Testis (tissue), 3 donors: Measurements from ENCODE around the gene THSD7A. TPM values are rescaled to one million over a fixed set of nuclear protein-coding genes. Genes with fewer than 3 reads are reported as not detected.
"Not testable (repeated sequence)": the region's sequence is repeated elsewhere in the genome, so short reads cannot be mapped to it uniquely, and the experiment has no call there.

Experiments
- DNase-seq: peaks from one replicate; pipeline ENCODE4 v3.0.0-alpha.2; 2019
- H3K27ac ChIP-seq, 2 donors: fragments of 200-600 bp; sonication (generic); one replicate each; pipeline ENCODE4 v1.5.1; 2019
- H3K27me3 ChIP-seq: fragments of 200-600 bp; sonication (generic); one replicate; pipeline ENCODE4 v1.5.1; 2019
- H3K36me3 ChIP-seq: fragments of 200-600 bp; sonication (generic); one replicate; pipeline ENCODE4 v1.5.1; 2017; ENCODE audit warnings: low read depth; ENCODE audit errors: missing control alignments
- H3K4me1 ChIP-seq: fragments of 200-600 bp; sonication (generic); one replicate; pipeline ENCODE4 v1.5.1; 2019
- H3K4me3 ChIP-seq, 2 donors: fragments of 200-600 bp; sonication (generic); one replicate each; pipeline ENCODE4 v1.5.1; 2017 to 2019
- H3K9me3 ChIP-seq: fragments of 200-600 bp; sonication (generic); one replicate; pipeline ENCODE4 v1.5.1; 2017
- POLR2A ChIP-seq: fragments of 450-650 bp; IDR thresholded peaks from one replicate; pipeline ENCODE4 v1.6.1; 2017; ENCODE audit warnings: antibody characterized with exemption, mild to moderate bottlenecking, moderate library complexity
- WGBS, 2 donors: methylation state at CpG; one replicate each; pipeline ENCODE4 v1.1.5; 2018; 5-methylcytosine and 5-hydroxymethylcytosine counted together
- intact Hi-C: fragments of 100-400 bp; cut with DNase I; formaldehyde crosslinking; loops from one replicate; pipeline ENCODE4 v1.15.1; 2023; ENCODE audit warnings: low total_unique reads
- polyA plus RNA-seq: library from polyadenylated mRNA; stranded (reverse); fragments of 350-450 nt; fragmentation: Illumina TruSeq; extraction: RNeasy Lipid Tissue Mini Kit (QIAGEN cat#74804); gene quantifications from one replicate; pipeline ENCODE4 v1.2.3, GENCODE V29; 2014; ENCODE audit warnings: low read depth, low replicate concordance; ENCODE audit not compliant: insufficient read depth
- total RNA-seq, 2 donors: library from RNA; depleted of rRNA; stranded (reverse); fragments of >200 nt; gene quantifications; one replicate each; pipeline ENCODE4 v1.2.3, GENCODE V29; 2016
- TF ChIP-seq, protein P1 (sequence below), 3 experiments: fragments of 450-650 bp in 2 of 3; fragments of 200-600 bp in 1 of 3; sonication (generic) in 1 of 3; IDR thresholded peaks; one replicate each; pipeline ENCODE4 v1.5.1; 2016 to 2019; ENCODE audit warnings: antibody characterized with exemption in 3 of 3, mild to moderate bottlenecking in 2 of 3, moderate library complexity in 1 of 3

The THSD7A gene
- total and polyA plus RNA-seq, 3 donors from 2014 or later = 1.6 to 7.0 (median 6.8) TPM

DNA sequence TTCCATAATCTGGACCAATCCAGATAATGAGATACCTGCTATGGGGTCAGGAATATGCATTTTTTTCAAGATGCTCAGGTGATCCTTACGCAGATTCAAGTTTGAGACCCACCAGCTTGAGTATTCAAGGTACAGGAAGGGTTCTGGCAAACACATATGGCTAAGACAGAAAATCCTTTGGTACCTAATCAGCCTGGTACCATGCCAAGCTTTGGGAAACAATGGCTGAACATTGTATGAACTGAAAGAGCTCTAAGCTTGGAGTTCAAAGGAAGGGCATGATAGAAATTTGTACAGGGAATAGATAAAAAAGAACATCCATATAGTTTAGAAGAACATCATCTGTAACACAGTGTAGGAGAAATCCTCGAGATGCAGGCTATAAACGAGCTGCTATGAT, 382.7 kb downstream of the THSD7A start:
- Histone ChIP-seq H3K27me3 (no peaks in the 10 kb centered on the region), H3K27ac (no peak overlapping the region), H3K4me1 (no peaks in the 10 kb centered on the region), H3K9me3 (no peaks in the 10 kb centered on the region), H3K36me3 (no peaks in the 10 kb centered on the region), H3K4me3 (no peak overlapping the region)
- no peak for DNase-seq
- 70 to 71% methylated on average over 3 of the region's 3 CpGs for WGBS, 2 donors
- intact Hi-C loops = no loop called here
- TF ChIP-seq POLR2A = no peak
- TF ChIP-seq, protein P1, sequence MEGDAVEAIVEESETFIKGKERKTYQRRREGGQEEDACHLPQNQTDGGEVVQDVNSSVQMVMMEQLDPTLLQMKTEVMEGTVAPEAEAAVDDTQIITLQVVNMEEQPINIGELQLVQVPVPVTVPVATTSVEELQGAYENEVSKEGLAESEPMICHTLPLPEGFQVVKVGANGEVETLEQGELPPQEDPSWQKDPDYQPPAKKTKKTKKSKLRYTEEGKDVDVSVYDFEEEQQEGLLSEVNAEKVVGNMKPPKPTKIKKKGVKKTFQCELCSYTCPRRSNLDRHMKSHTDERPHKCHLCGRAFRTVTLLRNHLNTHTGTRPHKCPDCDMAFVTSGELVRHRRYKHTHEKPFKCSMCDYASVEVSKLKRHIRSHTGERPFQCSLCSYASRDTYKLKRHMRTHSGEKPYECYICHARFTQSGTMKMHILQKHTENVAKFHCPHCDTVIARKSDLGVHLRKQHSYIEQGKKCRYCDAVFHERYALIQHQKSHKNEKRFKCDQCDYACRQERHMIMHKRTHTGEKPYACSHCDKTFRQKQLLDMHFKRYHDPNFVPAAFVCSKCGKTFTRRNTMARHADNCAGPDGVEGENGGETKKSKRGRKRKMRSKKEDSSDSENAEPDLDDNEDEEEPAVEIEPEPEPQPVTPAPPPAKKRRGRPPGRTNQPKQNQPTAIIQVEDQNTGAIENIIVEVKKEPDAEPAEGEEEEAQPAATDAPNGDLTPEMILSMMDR (IDR thresholded peaks at IDR 0.05) = no peak

DNA sequence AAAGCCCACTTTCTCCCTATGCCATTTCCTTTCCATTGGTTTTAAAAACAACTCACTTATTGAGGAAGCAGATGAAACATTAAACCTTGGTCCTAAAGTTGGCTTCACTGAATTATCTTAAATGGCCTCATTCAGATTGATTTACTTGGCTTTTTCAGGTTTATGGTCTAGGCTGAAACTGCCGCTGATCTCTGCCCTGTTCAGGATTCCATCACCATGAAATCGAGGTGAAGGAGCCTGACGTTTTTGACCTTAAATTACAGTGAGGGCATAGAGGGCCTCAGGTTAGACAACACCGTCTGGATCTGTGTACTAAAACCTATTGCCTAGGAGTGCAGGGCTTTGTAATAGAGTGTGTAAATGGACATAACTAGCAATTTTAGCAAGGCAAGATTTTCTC, 383.7 kb downstream of the THSD7A start:
- DNase-seq = no peak
- 78 to 79% methylated on average over 4 of the region's 4 CpGs for WGBS, 2 donors
- Histone ChIP-seq H3K4me3 (no peak overlapping the region), H3K27me3 (no peaks in the 10 kb centered on the region), H3K36me3 (no peaks in the 10 kb centered on the region), H3K4me1 (no peaks in the 10 kb centered on the region), H3K9me3 (no peaks in the 10 kb centered on the region), H3K27ac (no peak overlapping the region)
- TF ChIP-seq, protein P1 (IDR thresholded peaks at IDR 0.05) = no peak
- no peak for TF ChIP-seq POLR2A
- intact Hi-C loops = no loop called here

- no peaks in the 10 kb centered on the region for H3K4me1 ChIP-seq
- intact Hi-C loops = no loop called here
- no peaks in the 10 kb centered on the region for H3K36me3 ChIP-seq
- no peak for DNase-seq
- no peak overlapping the region for H3K27ac ChIP-seq
- no peak overlapping the region for H3K4me3 ChIP-seq
- 91 to 97% methylated on average over 4 of the region's 4 CpGs for whole genome bisulfite sequencing, 2 donors
- H3K9me3 ChIP-seq = no peaks in the 10 kb centered on the region
- TF ChIP-seq POLR2A = no peak
- TF ChIP-seq, protein P1 (IDR thresholded peaks at IDR 0.05) = no peak
- H3K27me3 ChIP-seq = no peaks in the 10 kb centered on the region
Observed at GRCh38 chr7:11447106-11447505, 384.9 kb downstream of the THSD7A start.

GRCh38 chr7:11443934-11444333, 388.1 kb downstream of the THSD7A start:
- H3K9me3 ChIP-seq, DNase-seq, H3K4me1 ChIP-seq, H3K27ac ChIP-seq, H3K4me3 ChIP-seq, intact Hi-C loops, H3K27me3 ChIP-seq, H3K36me3 ChIP-seq: not testable (repeated sequence)
- WGBS, 2 donors = 93 to 96% methylated on average over 4 of the region's 4 CpGs

DNA sequence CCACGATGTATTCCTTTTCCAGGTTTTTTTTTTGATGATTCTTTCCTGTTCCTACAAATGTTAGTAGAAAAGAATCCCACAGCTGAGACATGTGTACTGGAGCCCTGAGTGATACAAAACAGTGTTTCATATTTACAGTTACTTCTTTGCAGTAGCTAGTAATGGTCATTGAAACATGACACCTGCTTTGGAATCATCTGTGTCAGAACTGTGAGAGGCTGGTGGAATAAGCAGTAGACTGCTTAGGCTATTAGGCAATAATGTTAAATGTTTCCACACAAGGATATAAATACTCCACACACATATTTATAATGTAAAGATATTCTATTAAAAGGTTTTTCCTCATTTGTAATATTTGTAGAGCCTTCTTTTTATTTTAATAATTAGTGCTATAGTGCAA, 394.0 kb downstream of the THSD7A start:
- DNase-seq = no peak
- no peaks in the 10 kb centered on the region for H3K36me3 ChIP-seq
- H3K4me3 ChIP-seq = no peak overlapping the region
- no peaks in the 10 kb centered on the region for H3K9me3 ChIP-seq
- H3K27ac ChIP-seq = no peak overlapping the region
- H3K4me1 ChIP-seq = no peaks in the 10 kb centered on the region
- intact Hi-C loops = no loop called here
- no peaks in the 10 kb centered on the region for H3K27me3 ChIP-seq
- TF ChIP-seq, protein P1 (IDR thresholded peaks at IDR 0.05) = no peak
- no peak for TF ChIP-seq POLR2A
- 50 to 59% methylated on average over 1 of the region's 1 CpG for WGBS, 2 donors
